CD14-positive monocyte (primary cell): ENCODE results near the gene SAMD15. TPM values are rescaled to one million over a fixed set of nuclear protein-coding genes. Genes with fewer than 3 reads are reported as not detected.

Experiments
- DNase-seq, 3 donors: peaks; one replicate each; pipeline ENCODE4 v3.0.0-alpha.2; 2011 to 2022
- H2AFZ ChIP-seq: 2 replicates; pipeline ENCODE4 v1.6.0; 2012; ENCODE audit warnings: mild to moderate bottlenecking, low read depth, low read length, inconsistent platforms; ENCODE audit not compliant: insufficient read depth, poor library complexity, severe bottlenecking
- H3K27ac ChIP-seq, 2 donors: 1 replicate in 1 of 2; 2 replicates in 1 of 2; pipeline ENCODE4 v1.5.1; 2012 to 2013; ENCODE audit warnings: low read length in 2 of 2, control low read depth in 1 of 2, inconsistent platforms in 1 of 2, low read depth in 1 of 2, mild to moderate bottlenecking in 1 of 2
- H3K27me3 ChIP-seq, 2 donors: one replicate each; pipeline versions ENCODE4 v1.6.0 to v1.6.1; 2011 to 2013; ENCODE audit warnings: low read length in 2 of 2; ENCODE audit not compliant: control insufficient read depth in 2 of 2, insufficient read depth in 2 of 2
- H3K36me3 ChIP-seq, 2 donors: replicated peaks in 1 of 2; 1 replicate in 1 of 2; 2 replicates in 1 of 2; pipeline versions ENCODE4 v1.5.1 to v1.6.1; 2012 to 2013; ENCODE audit warnings: low read length in 2 of 2, control low read depth in 1 of 2, inconsistent platforms in 1 of 2, mild to moderate bottlenecking in 1 of 2; ENCODE audit not compliant: insufficient read depth in 2 of 2, control insufficient read depth in 1 of 2
- H3K4me1 ChIP-seq, 2 donors: 1 replicate in 1 of 2; 2 replicates in 1 of 2; pipeline versions ENCODE4 v1.5.1 to v1.6.1; 2012 to 2013; ENCODE audit warnings: low read length in 2 of 2, control low read depth in 1 of 2, inconsistent platforms in 1 of 2, mild to moderate bottlenecking in 1 of 2, moderate library complexity in 1 of 2; ENCODE audit not compliant: insufficient read depth in 2 of 2, control insufficient read depth in 1 of 2
- H3K4me2 ChIP-seq: replicated peaks from 2 replicates; pipeline ENCODE3; 2012; ENCODE audit warnings: low read length, moderate library complexity, mild to moderate bottlenecking; ENCODE audit not compliant: poor library complexity, severe bottlenecking; ENCODE audit errors: extremely low read depth
- H3K4me3 ChIP-seq, 3 experiments: fragments of 200-600 bp in 1 of 3; sonication (generic) in 1 of 3; replicated peaks in 1 of 3; 1 replicate in 2 of 3; 2 replicates in 1 of 3; pipeline ENCODE4 v1.5.1; 2011 to 2013; ENCODE audit warnings: low read length in 3 of 3, mild to moderate bottlenecking in 3 of 3, control low read depth in 2 of 3, low read depth in 2 of 3, inconsistent platforms in 1 of 3, moderate library complexity in 1 of 3
- H3K79me2 ChIP-seq: 2 replicates; pipeline ENCODE4 v1.6.0; 2012; ENCODE audit warnings: mild to moderate bottlenecking, control low read depth, inconsistent platforms, low read length, moderate library complexity; ENCODE audit not compliant: insufficient read depth
- H3K9ac ChIP-seq: 2 replicates; pipeline ENCODE4 v1.6.0; 2017; ENCODE audit warnings: low read length, mild to moderate bottlenecking; ENCODE audit not compliant: insufficient read depth, poor library complexity, severe bottlenecking
- H3K9me3 ChIP-seq, 2 donors: replicated peaks in 1 of 2; 1 replicate in 1 of 2; 2 replicates in 1 of 2; pipeline versions ENCODE4 v1.5.1 to v1.6.1; 2012 to 2013; ENCODE audit warnings: low read length in 2 of 2, control low read depth in 1 of 2; ENCODE audit not compliant: control insufficient read depth in 1 of 2, insufficient read depth in 1 of 2
- H4K20me1 ChIP-seq: 2 replicates; pipeline ENCODE4 v1.6.0; 2012; ENCODE audit warnings: mild to moderate bottlenecking, low read length, control low read depth, moderate library complexity; ENCODE audit not compliant: insufficient read depth
- H3K27ac Mint-ChIP-seq, 7 donors: one replicate each; pipeline ENCODE4 v1.8.0; 2020; ENCODE audit warnings: mild to moderate bottlenecking in 7 of 7, mixed read lengths in 7 of 7, moderate library complexity in 6 of 7, inconsistent platforms in 2 of 7
- H3K27me3 Mint-ChIP-seq, 3 donors: one replicate each; pipeline ENCODE4 v1.8.0; 2021 to 2022; ENCODE audit warnings: low read depth in 3 of 3, mild to moderate bottlenecking in 3 of 3, mixed read lengths in 3 of 3, moderate library complexity in 3 of 3, inconsistent platforms in 1 of 3
- H3K36me3 Mint-ChIP-seq, 2 donors: one replicate each; pipeline ENCODE4 v1.8.0; 2020; ENCODE audit warnings: mixed read lengths in 2 of 2, inconsistent platforms in 1 of 2, mild to moderate bottlenecking in 1 of 2
- H3K4me1 Mint-ChIP-seq: one replicate; pipeline ENCODE4 v1.8.0; 2020; ENCODE audit warnings: mild to moderate bottlenecking, mixed read lengths
- H3K4me3 Mint-ChIP-seq, 2 donors: one replicate each; pipeline ENCODE4 v1.8.0; 2020; ENCODE audit warnings: mild to moderate bottlenecking in 2 of 2, mixed read lengths in 2 of 2, moderate library complexity in 1 of 2
- H3K9me3 Mint-ChIP-seq, 7 donors: one replicate each; pipeline ENCODE4 v1.8.0; 2020 to 2022; ENCODE audit warnings: mixed read lengths in 7 of 7, mild to moderate bottlenecking in 6 of 7, moderate library complexity in 6 of 7, inconsistent platforms in 2 of 7
- WGBS: methylation state at CpG from one replicate; pipeline ENCODE4 v1.1.5; 2013; ENCODE audit warnings: missing lambda C conversion rate; ENCODE audit not compliant: insufficient coverage; 5-methylcytosine and 5-hydroxymethylcytosine counted together
- intact Hi-C, 2 donors: fragments of 100-400 bp; cut with micrococcal nuclease; formaldehyde crosslinking; loops; one replicate each; pipeline versions ENCODE4 v1.15.0 to v1.15.1; 2023
- polyA plus RNA-seq, 3 donors: library from polyadenylated mRNA; depleted of rRNA in 1 of 3; unstranded in 2 of 3; stranded (reverse) in 1 of 3; fragments of 300-500 nt in 2 of 3; fragments of >200 nt in 1 of 3; fragmentation: Illumina TruSeq in 2 of 3; gene quantifications; 1 replicate in 2 of 3; 2 replicates in 1 of 3; pipeline ENCODE4 v1.2.3, GENCODE V29; 2012 to 2021
- TF ChIP-seq, protein P1 (sequence below): fragments of 200-600 bp; IDR thresholded peaks from one replicate; pipeline ENCODE4 v1.8.0; 2022; ENCODE audit warnings: antibody characterized with exemption, mild to moderate bottlenecking

SAMD15 gene
- polyA plus RNA-seq, 3 donors = 0.08 to 0.65 TPM; not detected in 1

DNA sequence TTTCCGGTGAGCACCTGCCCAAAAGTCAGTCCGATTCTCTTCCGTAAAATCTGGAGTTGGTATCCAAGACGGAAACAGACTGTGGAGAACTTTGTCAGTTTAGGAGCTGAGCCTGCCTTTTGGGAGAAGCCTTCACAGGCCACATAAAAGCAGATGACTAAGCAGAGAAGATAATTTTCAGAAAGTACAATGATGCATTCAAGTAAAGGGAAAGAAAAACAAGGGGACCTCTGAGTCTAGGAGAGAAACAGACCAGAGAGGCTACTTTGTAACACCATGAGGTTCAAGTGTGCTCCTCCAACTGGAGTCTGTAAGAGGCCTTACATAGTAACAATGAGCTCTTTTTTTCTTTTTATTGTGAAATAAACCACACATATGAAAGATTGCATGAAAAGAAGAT, 21.4 kb upstream of the SAMD15 start:
- Histone ChIP-seq H3K4me1 (no peaks in the 10 kb centered on the region), H4K20me1 (no peaks in the 10 kb centered on the region), H3K4me2 (no peak overlapping the region), H3K4me3 (no peak overlapping the region), H2AFZ (no peak overlapping the region), H3K9me3 (no peaks in the 10 kb centered on the region), H3K27ac (no peak overlapping the region), H3K9ac (no peak overlapping the region), H3K36me3 (peaks cover 0 to 7% of the 10 kb centered on the region in 2 donors), H3K79me2 (peaks cover 50% of the 10 kb centered on the region), H3K27me3 (no peaks in the 10 kb centered on the region)
- peaks cover 0 to 2% (median 0%) of the 10 kb centered on the region in 7 donors for H3K9me3 Mint-ChIP-seq
- intact Hi-C loops = no loop called here
- peaks cover 14 to 15% of the 10 kb centered on the region in 2 donors for H3K36me3 Mint-ChIP-seq
- WGBS = 100% methylated on average over 2 of the region's 4 CpGs
- H3K27me3 Mint-ChIP-seq = no peaks in the 10 kb centered on the region
- H3K27ac Mint-ChIP-seq = no peak overlapping the region
- no peak for DNase-seq
- TF ChIP-seq, protein P1, sequence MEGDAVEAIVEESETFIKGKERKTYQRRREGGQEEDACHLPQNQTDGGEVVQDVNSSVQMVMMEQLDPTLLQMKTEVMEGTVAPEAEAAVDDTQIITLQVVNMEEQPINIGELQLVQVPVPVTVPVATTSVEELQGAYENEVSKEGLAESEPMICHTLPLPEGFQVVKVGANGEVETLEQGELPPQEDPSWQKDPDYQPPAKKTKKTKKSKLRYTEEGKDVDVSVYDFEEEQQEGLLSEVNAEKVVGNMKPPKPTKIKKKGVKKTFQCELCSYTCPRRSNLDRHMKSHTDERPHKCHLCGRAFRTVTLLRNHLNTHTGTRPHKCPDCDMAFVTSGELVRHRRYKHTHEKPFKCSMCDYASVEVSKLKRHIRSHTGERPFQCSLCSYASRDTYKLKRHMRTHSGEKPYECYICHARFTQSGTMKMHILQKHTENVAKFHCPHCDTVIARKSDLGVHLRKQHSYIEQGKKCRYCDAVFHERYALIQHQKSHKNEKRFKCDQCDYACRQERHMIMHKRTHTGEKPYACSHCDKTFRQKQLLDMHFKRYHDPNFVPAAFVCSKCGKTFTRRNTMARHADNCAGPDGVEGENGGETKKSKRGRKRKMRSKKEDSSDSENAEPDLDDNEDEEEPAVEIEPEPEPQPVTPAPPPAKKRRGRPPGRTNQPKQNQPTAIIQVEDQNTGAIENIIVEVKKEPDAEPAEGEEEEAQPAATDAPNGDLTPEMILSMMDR = no peak
- no peak overlapping the region for H3K4me3 Mint-ChIP-seq
- peaks cover 6% of the 10 kb centered on the region for H3K4me1 Mint-ChIP-seq

DNA sequence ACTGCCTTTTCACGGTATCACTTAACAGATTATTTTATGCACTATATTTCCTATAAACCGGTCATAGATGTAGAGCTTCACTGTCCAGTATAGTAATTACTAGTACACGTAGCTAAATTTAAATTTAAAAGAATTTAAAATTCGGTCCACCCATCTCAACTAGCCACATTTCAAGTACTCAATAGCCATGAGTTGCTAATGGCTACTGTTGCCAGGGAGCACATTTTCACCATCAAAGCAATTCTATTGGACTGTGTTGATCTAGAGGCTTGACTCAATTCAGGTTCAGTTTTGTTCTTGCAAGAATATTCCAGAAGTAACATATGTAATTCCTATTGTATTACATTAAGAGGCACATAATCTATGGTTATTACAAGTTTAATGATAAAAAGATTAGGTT, 20.3 kb upstream of the SAMD15 start:
- intact Hi-C loops = no loop called here
- Histone ChIP-seq H3K4me1 (no peaks in the 10 kb centered on the region), H2AFZ (no peak overlapping the region), H3K4me2 (no peak overlapping the region), H3K36me3 (peaks cover 0 to 6% of the 10 kb centered on the region in 2 donors), H3K9me3 (no peaks in the 10 kb centered on the region), H4K20me1 (no peaks in the 10 kb centered on the region), H3K9ac (no peak overlapping the region), H3K4me3 (no peak overlapping the region), H3K27me3 (no peaks in the 10 kb centered on the region), H3K27ac (no peak overlapping the region), H3K79me2 (peaks cover 59% of the 10 kb centered on the region)
- H3K4me1 Mint-ChIP-seq = peaks cover 6% of the 10 kb centered on the region
- no peak overlapping the region for H3K4me3 Mint-ChIP-seq
- peaks cover 0 to 2% (median 0%) of the 10 kb centered on the region in 7 donors for H3K9me3 Mint-ChIP-seq
- H3K27ac Mint-ChIP-seq = no peak overlapping the region
- DNase-seq = no peak
- H3K36me3 Mint-ChIP-seq = peaks cover 16% of the 10 kb centered on the region in 2 donors
- TF ChIP-seq, protein P1 = no peak
- no peaks in the 10 kb centered on the region for H3K27me3 Mint-ChIP-seq
- 100% methylated on average over 1 of the region's 4 CpGs for whole genome bisulfite sequencing
